Measurements from ENCODE around the gene OR5C1.
"Not testable (repeated sequence)": the region's sequence is repeated elsewhere in the genome, so short reads cannot be mapped to it uniquely, and the experiment has no call there.

The OR5C1 gene

GRCh38 chr9:122822056-122822455 is 33.3 kb downstream of the OR5C1 start:
- H3K27me3 ChIP-seq (replicated peaks): no peaks in the 10 kb centered on the region
- peaks cover 12% of the 10 kb centered on the region for H3K36me3 ChIP-seq (replicated peaks)
- TF ChIP-seq CTCF (IDR thresholded peaks at IDR 0.05; ENCODE audit: low read depth, low read length, missing control alignments): no peak
- in situ Hi-C loops (cut with HindIII; ENCODE audit: low pct_ligation_motif_present, low sequenced_read_pairs): no loop called here
- no peak overlapping the region for H3K4me3 ChIP-seq (ENCODE audit: low read depth, low read length)
- DNase-seq: no peak
- H3K27ac ChIP-seq: no peak overlapping the region

GRCh38 chr9:122822938-122823337 is 34.2 kb downstream of the OR5C1 start:
- Histone ChIP-seq H3K36me3 (replicated peaks) (peaks cover 12% of the 10 kb centered on the region), H3K27ac (no peak overlapping the region), H3K27me3 (replicated peaks) (no peaks in the 10 kb centered on the region), H3K4me3 (ENCODE audit: low read depth, low read length) (no peak overlapping the region)
- no peak for DNase-seq
- no peak for TF ChIP-seq CTCF (IDR thresholded peaks at IDR 0.05; ENCODE audit: low read depth, low read length, missing control alignments)
- in situ Hi-C loops (cut with HindIII; ENCODE audit: low pct_ligation_motif_present, low sequenced_read_pairs): no loop called here

- in situ Hi-C loops (cut with HindIII; ENCODE audit: low pct_ligation_motif_present, low sequenced_read_pairs): no loop called here
- Histone ChIP-seq H3K36me3 (replicated peaks) (peaks cover 7% of the 10 kb centered on the region), H3K27me3 (replicated peaks) (no peaks in the 10 kb centered on the region), H3K27ac (peak overlapping the region; percentile 88), H3K4me3 (ENCODE audit: low read depth, low read length) (peak overlapping the region; percentile 99)
- DNase-seq: peak; percentile 51
- TF ChIP-seq CTCF (IDR thresholded peaks at IDR 0.05; ENCODE audit: low read depth, low read length, missing control alignments): no peak
Observed at GRCh38 chr9:122827761-122828093, 39.0 kb downstream of the OR5C1 start.

GRCh38 chr9:122828965-122829284 is 40.2 kb downstream of the OR5C1 start:
- peak overlapping the region; percentile 99 for H3K4me3 ChIP-seq (ENCODE audit: low read depth, low read length)
- in situ Hi-C loops (cut with HindIII; ENCODE audit: low pct_ligation_motif_present, low sequenced_read_pairs); DNase-seq; H3K27me3 ChIP-seq (replicated peaks); H3K36me3 ChIP-seq (replicated peaks): not testable (repeated sequence)
- peak overlapping the region; percentile 88 for H3K27ac ChIP-seq

GRCh38 chr9:122832194-122832593 is 43.5 kb downstream of the OR5C1 start:
- no peak overlapping the region for H3K4me3 ChIP-seq (ENCODE audit: low read depth, low read length)
- no peak overlapping the region for H3K27ac ChIP-seq
- in situ Hi-C loops (cut with HindIII; ENCODE audit: low pct_ligation_motif_present, low sequenced_read_pairs): no loop called here
- H3K36me3 ChIP-seq (replicated peaks): no peaks in the 10 kb centered on the region
- DNase-seq: no peak
- TF ChIP-seq CTCF (IDR thresholded peaks at IDR 0.05; ENCODE audit: low read depth, low read length, missing control alignments): no peak
- H3K27me3 ChIP-seq (replicated peaks): no peaks in the 10 kb centered on the region

- in situ Hi-C loops (cut with HindIII; ENCODE audit: low pct_ligation_motif_present, low sequenced_read_pairs): no loop called here
- Histone ChIP-seq H3K4me3 (ENCODE audit: low read depth, low read length) (no peak overlapping the region), H3K36me3 (replicated peaks) (no peaks in the 10 kb centered on the region), H3K27me3 (replicated peaks) (no peaks in the 10 kb centered on the region), H3K27ac (no peak overlapping the region)
- DNase-seq: no peak
- TF ChIP-seq CTCF (IDR thresholded peaks at IDR 0.05; ENCODE audit: low read depth, low read length, missing control alignments): peak; percentile 26
Observed at GRCh38 chr9:122835313-122835731, 46.6 kb downstream of the OR5C1 start.
